ENCODE data around the gene TSHZ2. TPM values are rescaled to one million over a fixed set of nuclear protein-coding genes. Genes with fewer than 3 reads are reported as not detected.

TSHZ2 gene
- total and polyA plus RNA-seq, 2 donors (not counting 1 experiment from before 2014, with no cell fraction given): 1.00 to 5.7 TPM

- intact Hi-C loops (cut with micrococcal nuclease): no loop called here
- H3K4me1 Mint-ChIP-seq: no peaks in the 10 kb centered on the region
- DNase-seq (no peak), ATAC-seq (ENCODE audit: low read depth) (no peak)
- H3K4me1 ChIP-seq (ENCODE audit: control insufficient read depth in 2 of 2, insufficient read depth in 2 of 2, low read length in 2 of 2): no peaks in the 10 kb centered on the region
- H3K9me3 ChIP-seq (ENCODE audit: control extremely low read depth in 1 of 3, control insufficient read depth in 2 of 3, insufficient read depth in 1 of 3, low read length in 2 of 3): no peaks in the 10 kb centered on the region
- no peaks in the 10 kb centered on the region for H3K9me3 Mint-ChIP-seq (ENCODE audit: insufficient read depth)
- no peak overlapping the region for H3K4me2 ChIP-seq (replicated peaks; ENCODE audit: low read depth, low read length, poor library complexity, severe bottlenecking)
- POLR2A ChIA-PET: no interaction called here
- H3K9ac ChIP-seq (ENCODE audit: low read length): no peak overlapping the region
- H3K79me2 ChIP-seq (ENCODE audit: control insufficient read depth, insufficient read depth, low read length): no peaks in the 10 kb centered on the region
- H3K27me3 Mint-ChIP-seq: no peaks in the 10 kb centered on the region
- no peak overlapping the region for H3K27ac ChIP-seq (ENCODE audit: low read length in 2 of 2)
- no peaks in the 10 kb centered on the region for H3K36me3 ChIP-seq (replicated peaks in 1 of 2; ENCODE audit: control extremely low read depth in 1 of 2, control insufficient read depth in 1 of 2, extremely low read depth in 1 of 2, insufficient read depth in 2 of 2, low read length in 1 of 2)
- no peak for TF ChIP-seq CTCF (IDR thresholded peaks at IDR 0.05)
- no peak for TF ChIP-seq EZH2 (IDR thresholded peaks at IDR 0.05; ENCODE audit: borderline replicate concordance, insufficient read depth, low read depth, low read length, poor library complexity, severe bottlenecking)
- CTCF ChIA-PET: no interaction called here
- WGBS (ENCODE audit: insufficient coverage): 92% methylated on average over 6 of the region's 9 CpGs
- no peak overlapping the region for H3K4me3 ChIP-seq (ENCODE audit: control extremely low read depth in 1 of 5, extremely low read depth in 1 of 5, insufficient read depth in 1 of 5, low read depth in 2 of 5, low read length in 4 of 5)
- H2AFZ ChIP-seq (ENCODE audit: insufficient read depth, low read depth, low read length, poor library complexity, severe bottlenecking): no peak overlapping the region
- no peaks in the 10 kb centered on the region for H3K27me3 ChIP-seq (replicated peaks in 1 of 4; ENCODE audit: control extremely low read depth in 1 of 4, control insufficient read depth in 3 of 4, insufficient read depth in 4 of 4, low read length in 3 of 4)
- no peak overlapping the region for H3K27ac Mint-ChIP-seq
- no peak overlapping the region for H3K4me3 Mint-ChIP-seq
- no peaks in the 10 kb centered on the region for H4K20me1 ChIP-seq (ENCODE audit: control insufficient read depth, insufficient read depth, low read length, poor library complexity, severe bottlenecking)
These were observed 539.9 kb downstream of the TSHZ2 start for GRCh38 chr20:53512076-53512475.

GRCh38 chr20:53513168-53513488, 541.0 kb downstream of the TSHZ2 start:
- Histone ChIP-seq H2AFZ (ENCODE audit: insufficient read depth, low read depth, low read length, poor library complexity, severe bottlenecking) (no peak overlapping the region), H3K4me1 (ENCODE audit: control insufficient read depth in 2 of 2, insufficient read depth in 2 of 2, low read length in 2 of 2) (no peaks in the 10 kb centered on the region), H3K9me3 (ENCODE audit: control extremely low read depth in 1 of 3, control insufficient read depth in 2 of 3, insufficient read depth in 1 of 3, low read length in 2 of 3) (no peaks in the 10 kb centered on the region), H3K4me2 (replicated peaks; ENCODE audit: low read depth, low read length, poor library complexity, severe bottlenecking) (no peak overlapping the region), H3K27ac (ENCODE audit: low read length in 2 of 2) (no peak overlapping the region), H4K20me1 (ENCODE audit: control insufficient read depth, insufficient read depth, low read length, poor library complexity, severe bottlenecking) (no peaks in the 10 kb centered on the region), H3K4me3 (ENCODE audit: control extremely low read depth in 1 of 5, extremely low read depth in 1 of 5, insufficient read depth in 1 of 5, low read depth in 2 of 5, low read length in 4 of 5) (no peak overlapping the region), H3K27me3 (replicated peaks in 1 of 4; ENCODE audit: control extremely low read depth in 1 of 4, control insufficient read depth in 3 of 4, insufficient read depth in 4 of 4, low read length in 3 of 4) (no peaks in the 10 kb centered on the region), H3K9ac (ENCODE audit: low read length) (no peak overlapping the region), H3K79me2 (ENCODE audit: control insufficient read depth, insufficient read depth, low read length) (no peaks in the 10 kb centered on the region), H3K36me3 (replicated peaks in 1 of 2; ENCODE audit: control extremely low read depth in 1 of 2, control insufficient read depth in 1 of 2, extremely low read depth in 1 of 2, insufficient read depth in 2 of 2, low read length in 1 of 2) (no peaks in the 10 kb centered on the region)
- intact Hi-C loops (cut with micrococcal nuclease): no loop called here
- no peak overlapping the region for H3K27ac Mint-ChIP-seq
- 53% methylated on average over 1 of the region's 2 CpGs for WGBS (ENCODE audit: insufficient coverage)
- ChIA-PET CTCF (no interaction called here), POLR2A (no interaction called here)
- no peak for ATAC-seq (ENCODE audit: low read depth)
- no peak for DNase-seq
- TF ChIP-seq EZH2 (IDR thresholded peaks at IDR 0.05; ENCODE audit: borderline replicate concordance, insufficient read depth, low read depth, low read length, poor library complexity, severe bottlenecking): no peak
- no peak for TF ChIP-seq CTCF (IDR thresholded peaks at IDR 0.05)
- H3K4me1 Mint-ChIP-seq: no peaks in the 10 kb centered on the region
- no peak overlapping the region for H3K4me3 Mint-ChIP-seq
- H3K27me3 Mint-ChIP-seq: no peaks in the 10 kb centered on the region
- no peaks in the 10 kb centered on the region for H3K9me3 Mint-ChIP-seq (ENCODE audit: insufficient read depth)
